GM19035 (cell line): ENCODE results near the gene ZDHHC11.
"Not testable (repeated sequence)": the region's sequence is repeated elsewhere in the genome, so short reads cannot be mapped to it uniquely, and the experiment has no call there.

Experiments used
- ATAC-seq: cut with Tn5 transposase; IDR thresholded peaks from one replicate; pipeline ENCODE4 v1.9.1; 2021; ENCODE audit not compliant: unreplicated experiment

The ZDHHC11 gene

DNA sequence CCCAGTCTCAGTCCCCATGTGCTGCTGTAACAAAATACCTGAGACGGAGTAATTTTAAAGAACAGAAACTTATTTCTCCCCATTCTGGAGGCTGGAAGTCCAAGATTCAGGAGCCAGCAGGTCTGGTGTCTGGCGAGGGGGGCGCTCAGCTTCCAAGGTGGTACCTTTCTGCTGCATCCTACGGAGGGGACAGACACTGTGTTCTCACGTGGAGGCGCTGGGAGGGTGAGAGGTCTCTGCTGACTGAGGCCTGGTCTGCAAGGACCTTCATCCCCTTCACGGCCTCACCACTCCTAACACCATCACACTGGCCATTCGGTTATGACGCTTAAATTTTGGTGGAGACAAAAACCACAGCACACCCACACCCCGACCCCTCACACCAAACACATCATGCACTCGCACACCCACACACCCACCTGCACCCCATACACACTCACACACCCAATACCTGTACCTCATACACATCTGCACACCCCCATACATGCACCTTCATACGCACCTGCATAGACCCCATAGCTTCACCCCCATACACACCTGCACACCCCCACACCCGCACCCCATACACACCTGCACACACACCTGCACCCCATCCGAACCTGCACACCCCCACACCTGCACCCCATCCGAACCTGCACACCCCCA lies 9.8 kb upstream of the ZDHHC11 start:
- ATAC-seq, result no peak

DNA sequence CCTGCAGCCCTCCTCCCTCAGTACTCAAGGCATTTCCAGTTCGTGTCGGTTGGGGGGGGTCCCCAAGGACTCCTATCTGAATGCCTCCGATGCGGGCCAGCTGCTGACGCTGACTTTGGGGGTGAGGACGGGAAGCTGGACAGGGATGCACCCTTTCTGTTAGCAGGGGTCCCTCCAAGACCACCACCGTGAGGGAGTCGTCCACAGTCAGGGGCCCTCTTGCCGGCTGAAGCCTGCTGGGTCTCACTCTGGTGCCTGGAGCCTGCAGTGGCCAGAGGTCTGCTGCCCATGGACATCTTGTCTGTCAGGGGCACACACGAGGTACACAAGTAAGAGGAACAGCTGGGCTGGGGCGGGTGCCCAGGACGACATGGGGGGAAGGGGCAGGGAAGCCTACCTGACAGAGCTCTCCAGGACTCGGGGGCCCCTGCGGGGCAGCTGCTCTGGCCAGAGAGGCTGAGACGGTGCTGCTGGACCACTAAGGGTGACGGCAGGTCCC lies 9.1 kb upstream of the ZDHHC11 start:
- no peak for ATAC-seq

DNA sequence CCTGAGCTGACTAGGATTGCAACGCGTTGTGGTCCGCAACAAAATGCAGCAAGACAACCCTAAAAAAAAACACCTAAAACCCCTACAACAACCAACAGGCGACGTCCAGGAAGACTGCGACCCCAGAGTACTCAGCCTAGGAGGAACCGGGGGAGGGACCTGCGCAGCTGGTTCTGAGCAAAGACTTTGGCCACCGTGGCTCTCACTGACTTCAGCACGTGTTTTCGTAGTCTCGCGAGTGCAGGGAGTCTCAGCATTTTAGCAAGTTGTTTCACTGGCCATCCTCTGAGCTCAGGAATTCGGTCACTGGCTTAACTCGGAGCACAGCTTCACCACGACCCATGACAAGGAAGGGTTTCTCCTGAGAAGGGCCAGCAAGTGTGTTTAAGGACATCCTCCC lies 8.6 kb upstream of the ZDHHC11 start:
- no peak for ATAC-seq

DNA sequence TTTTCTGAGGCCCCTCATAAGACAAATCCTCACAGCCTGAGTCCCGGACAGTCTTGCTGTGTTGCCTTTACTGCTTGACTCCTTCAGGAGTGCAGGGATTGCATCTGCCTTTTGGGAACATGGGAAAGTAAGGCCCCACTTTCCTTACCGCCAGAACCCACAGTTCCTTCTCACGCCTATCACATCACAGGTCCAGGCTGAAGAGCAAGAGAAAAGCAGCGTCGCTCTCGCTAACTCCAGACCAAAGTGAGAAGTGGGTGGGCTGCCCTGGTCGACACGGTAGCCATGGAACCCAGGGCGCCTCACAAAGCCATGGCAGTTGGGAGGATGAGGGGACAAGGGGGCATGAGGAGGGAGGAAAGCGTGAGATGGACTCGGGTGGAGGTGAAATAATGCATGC lies 7.9 kb upstream of the ZDHHC11 start:
- ATAC-seq, result no peak

DNA sequence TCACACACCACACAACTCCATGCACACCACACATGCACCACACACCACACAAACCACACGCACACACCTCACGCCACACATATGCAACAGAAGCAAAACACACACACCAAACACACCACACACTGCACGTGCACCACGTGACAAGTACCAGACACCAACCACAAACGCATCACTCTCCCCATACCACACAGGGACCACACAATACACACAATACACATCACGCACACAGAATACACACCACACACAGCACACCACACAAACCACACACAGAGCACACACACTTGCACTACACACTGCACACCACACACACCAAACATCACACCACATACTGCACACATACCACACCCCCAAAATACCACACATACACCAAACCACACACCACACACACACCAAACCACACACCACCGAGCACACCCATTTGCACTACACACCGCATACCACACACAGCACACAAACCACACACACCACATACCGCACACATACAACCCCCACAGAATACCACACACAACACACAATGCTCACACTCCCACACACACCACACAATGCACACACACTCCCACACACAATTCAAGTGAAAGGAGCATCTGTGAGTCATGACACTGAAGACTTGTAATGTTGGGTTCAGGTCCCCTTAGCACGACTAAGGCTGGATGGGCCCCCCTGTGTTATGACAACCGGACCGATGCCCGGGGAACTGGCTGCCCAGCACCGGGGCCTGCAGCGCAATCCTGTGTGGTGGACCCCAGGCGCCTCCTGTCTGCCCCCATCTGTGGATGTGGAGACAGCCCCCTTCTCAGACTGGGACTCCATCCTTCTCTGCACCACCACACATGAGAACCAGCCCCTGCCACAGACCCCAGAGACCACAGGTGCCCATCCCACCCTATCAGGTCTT lies 6.0 kb upstream of the ZDHHC11 start:
- ATAC-seq, result no peak

DNA sequence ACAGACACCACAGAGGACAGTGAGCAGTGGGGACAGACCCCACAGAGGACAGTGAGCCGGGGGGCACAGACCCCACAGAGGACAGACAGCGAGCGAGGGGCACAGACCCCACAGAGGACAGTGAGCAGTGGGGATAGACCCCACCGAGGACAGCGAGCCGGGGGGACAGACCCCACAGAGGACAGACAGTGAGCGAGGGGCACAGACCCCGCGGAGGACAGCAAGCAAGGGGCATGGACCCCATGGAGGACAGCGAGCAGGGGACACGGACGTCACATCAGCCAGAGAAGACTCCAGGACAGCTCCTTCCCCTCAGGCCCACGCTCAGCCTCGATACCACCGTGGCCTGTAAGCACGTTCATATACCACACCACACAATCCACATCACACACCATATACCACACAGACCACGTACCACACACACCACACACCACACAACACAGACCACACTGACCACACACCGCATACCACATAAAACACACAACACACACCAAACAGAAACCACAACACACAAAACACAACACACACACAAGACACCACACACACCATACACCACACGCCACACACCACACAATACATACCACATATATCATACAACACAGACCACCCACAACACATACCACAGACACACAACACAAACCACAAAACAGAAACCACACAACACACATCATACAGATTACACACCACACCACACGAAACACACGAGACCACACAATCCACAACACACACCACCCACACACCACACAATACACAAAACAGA lies 5.2 kb upstream of the ZDHHC11 start:
- no peak for ATAC-seq

DNA sequence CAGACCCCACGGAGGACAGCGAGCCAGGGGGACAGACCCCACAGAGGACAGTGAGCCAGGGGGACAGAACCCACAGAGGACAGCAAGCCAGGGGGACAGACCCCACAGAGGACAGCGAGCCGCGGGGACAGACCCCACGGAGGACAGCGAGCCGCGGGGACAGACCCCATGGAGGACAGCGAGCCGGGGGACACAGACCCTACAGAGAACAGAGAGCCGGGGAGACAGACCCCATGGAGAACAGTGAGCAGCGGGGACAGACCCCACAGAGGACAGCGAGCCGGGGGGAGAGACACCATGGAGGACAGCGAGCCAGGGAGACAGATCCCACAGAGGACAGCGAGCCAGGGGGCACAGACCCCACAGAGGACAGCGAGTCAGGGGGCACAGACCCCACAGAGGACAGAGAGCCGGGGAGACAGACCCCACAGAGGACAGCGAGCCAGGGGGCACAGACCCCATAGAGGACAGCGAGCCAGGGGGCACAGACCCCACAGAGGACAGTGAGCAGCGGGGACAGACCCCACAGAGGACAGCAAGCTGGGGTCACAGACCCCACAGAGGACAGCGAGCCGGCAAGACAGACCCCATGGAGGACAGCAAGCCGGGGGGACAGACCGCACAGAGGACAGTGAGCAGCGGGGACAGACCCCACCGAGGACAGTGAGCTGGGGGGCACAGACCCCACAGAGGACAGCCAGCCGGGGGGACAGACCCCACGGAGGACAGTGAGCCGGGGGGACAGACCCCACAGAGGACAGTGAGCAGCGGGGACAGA lies 4.4 kb upstream of the ZDHHC11 start:
- no peak for ATAC-seq

DNA sequence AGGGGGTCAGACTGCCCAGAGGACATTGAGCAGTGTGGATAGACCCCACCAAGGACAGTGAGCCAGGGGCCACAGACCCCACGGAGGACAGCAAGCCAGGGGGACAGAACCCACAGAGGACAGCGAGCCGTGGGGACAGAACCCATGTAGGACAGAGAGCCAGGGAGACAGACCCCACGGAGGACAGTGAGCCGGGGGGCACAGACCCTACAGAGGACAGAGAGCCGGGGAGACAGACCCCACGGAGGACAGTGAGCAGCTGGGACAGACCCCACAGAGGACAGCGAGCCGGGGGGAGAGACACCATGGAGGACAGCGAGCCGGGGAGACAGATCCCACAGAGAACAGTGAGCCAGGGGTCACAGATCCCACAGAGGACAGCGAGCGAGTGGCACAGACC lies 3.4 kb upstream of the ZDHHC11 start:
- no peak for ATAC-seq

DNA sequence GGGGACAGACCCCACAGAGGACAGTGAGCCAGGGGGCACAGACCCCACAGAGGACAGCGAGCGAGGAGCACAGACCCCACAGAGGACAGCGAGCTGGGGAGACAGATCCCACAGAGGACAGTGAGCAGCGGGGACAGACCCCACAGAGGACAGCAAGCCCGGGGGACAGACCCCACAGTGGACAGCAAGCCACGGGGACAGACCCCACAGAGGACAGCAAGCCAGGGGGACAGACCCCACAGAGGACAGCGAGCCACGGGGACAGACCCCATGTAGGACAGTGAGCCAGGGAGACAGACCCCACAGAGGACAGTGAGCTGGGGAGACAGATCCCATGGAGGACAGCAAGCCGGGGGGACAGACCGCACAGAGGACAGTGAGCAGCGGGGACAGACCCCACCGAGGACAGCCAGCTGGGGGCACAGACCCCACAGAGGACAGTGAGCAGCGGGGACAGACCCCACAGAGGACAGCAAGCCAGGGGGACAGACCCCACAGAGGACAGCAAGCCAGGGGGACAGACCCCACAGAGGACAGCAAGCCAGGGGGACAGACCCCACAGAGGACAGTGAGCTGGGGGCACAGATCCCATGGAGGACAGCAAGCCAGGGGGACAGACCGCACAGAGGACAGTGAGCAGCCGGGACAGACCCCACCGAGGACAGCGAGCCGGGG lies 2.8 kb upstream of the ZDHHC11 start:
- ATAC-seq, result not testable (repeated sequence)

DNA sequence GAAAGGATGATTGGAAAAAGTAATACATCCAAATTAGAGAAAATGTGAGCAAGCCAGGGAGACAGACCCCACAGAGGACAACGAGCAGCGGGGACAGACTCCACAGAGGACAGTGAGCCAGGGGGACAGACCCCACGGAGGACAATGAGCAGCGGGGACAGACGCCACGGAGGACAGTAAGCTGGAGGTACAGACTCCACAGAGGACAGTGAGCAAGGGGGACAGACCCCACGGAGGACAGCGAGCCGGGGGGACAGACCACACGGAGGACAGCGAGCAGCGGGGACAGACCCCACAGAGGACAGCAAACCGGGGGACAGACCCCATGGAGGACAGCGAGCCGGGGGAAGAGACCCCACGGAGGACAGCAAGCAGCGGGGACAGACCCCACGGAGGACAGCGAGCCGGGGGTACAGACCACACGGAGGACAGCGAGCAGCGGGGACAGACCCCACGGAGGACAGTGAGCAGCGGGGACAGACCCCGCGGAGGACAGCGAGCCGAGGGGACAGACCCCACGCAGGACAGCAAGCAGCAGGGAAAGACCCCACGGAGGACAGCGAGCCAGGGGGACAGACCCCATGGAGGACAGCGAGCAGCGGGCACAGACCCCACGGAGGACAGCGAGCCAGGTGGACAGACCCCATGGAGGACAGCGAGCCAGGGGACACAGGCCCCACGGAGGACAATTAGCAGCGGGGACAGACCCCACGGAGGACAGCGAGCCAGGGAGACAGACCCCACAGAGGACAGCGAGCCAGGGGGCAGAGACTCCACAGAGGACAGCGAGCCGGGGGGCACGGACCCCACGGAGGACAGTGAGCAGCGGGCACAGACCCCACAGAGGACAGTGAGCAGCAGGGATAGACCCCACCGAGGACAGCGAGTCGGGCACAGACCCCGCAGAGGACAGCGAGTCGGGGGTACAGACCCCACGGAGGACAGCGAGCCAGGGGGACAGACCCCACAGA lies 1.9 kb upstream of the ZDHHC11 start:
- no peak for ATAC-seq

DNA sequence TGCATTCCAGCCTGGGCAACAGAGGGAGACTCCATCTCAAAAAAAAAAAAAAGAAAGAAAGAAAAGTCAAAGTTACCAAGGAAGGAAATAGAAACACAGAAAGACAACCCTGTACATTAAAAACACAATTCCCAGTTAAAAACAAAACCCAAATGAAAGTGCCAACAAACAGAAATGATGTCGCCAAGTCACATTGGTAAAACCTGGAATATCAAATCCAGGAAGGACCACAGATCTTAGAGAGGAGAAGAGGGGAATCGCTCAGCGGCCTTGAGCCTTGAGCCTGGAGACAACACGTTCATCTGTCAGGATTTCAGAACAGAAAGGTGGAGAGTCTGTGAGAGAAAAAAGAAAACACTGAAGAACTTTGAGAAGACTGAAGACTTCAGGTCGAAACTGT lies 1.2 kb upstream of the ZDHHC11 start:
- no peak for ATAC-seq

DNA sequence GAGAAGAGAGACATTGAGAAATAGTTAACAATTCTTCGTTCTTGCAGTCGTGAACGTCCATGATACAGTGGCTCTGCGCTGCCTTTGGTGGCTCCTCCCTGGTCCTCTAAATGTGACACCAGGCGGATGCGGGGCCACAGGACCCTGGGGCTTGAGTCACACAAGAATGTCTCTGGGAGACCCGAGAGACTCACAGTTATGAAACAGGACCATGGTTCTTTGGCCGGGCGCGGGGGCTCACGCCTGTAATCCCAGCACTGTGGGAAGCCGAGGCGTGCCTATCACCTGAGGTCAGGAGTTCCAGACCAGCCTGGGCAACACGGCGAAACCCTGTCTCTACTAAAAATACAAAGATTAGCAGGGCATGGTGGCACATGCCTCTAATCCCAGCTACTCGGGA lies 767 bp upstream of the ZDHHC11 start:
- no peak for ATAC-seq

DNA sequence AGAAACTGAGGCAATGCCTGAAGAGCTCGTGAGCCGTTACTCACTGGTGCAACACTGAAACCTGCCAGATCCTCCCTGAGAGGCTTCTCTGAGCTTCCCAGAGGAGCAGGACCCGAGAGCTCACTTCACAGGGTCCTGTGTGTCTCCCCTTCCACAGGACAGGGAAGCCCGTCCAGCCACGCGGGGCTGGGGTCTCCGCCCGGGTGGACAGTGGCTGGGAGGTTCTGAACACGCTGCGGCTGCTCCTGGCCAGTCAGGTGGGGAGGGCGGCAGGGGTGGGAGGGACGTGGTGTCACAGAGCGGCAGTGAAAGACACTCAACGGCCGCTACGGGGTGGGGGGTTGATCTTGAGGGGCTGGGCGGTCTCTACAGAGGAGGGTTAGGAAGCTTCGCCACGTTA lies 290 bp upstream of the ZDHHC11 start:
- no peak for ATAC-seq

DNA sequence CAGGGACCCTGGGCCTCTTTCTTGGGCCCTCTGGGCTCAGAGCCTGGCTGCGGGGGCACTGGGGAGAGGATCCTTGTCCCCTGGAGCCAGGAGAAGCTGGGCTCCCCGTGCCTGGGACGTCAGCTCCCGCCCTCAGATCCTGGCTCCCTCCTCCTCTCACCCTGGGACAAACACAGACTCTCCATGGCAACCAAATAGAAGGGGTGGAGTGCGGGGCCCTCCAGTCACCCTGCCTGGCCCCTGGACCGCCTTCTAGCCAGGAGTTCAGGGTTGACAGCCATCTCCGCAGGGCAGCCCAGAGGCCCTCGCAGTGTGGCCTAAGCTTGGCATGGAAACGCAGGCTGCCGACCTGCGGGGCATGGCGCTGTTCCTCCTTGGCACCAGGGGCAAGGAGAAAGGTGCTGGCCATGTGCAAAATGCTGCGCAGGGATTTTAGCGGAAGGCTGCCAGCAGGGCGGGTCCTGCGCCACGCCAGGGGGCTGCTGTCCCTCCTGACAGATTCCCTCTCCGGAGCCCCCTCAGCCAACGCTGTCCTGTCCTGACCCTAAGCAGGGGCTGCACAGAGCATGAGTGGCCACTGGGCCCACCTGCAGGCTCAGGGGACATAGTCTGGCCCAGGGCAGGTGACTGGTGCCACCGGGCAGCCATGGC lies 1.0 kb downstream of the ZDHHC11 start:
- ATAC-seq, result no peak

DNA sequence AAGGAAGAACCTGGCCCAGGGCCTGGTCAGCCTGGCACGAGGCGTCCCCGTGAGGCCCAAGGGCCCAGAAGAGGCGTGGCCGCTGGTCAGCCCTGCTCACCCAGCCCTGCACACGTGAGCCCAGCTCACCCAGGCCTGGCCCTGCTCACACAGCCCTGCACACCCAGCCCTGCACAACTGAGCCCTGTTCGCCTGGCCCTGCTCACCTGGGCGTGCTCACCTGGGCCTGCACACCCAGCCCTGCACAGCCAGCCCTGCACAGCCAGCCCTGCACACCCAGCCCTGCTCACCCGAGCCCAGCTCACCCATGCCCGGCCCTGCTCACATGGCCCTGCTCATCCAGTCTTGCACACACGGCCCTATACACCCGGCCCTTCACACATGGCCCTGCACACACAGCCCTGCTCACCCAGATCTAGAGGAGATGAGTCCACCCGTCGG lies 2.1 kb downstream of the ZDHHC11 start:
- ATAC-seq, result no peak

DNA sequence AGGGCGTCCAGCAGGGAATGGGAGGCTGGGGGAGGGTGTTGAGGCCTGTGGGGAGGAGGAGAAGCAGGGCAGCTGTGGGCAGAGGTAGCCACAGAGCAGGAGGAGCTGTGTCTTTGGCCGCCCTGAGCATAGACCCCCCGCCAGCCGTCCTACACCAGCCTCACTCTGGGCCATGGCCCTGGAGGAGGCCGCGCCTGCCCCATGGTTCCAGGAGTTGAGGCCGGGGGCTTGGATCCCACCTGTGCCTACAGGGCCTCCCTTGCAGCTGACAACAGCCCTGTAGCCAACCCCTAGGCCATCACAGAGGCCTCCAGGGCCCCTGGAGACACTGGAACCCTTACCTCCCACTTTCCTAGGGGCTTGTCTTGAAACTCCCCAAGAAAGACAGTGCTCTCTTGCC lies 3.0 kb downstream of the ZDHHC11 start:
- ATAC-seq, result not testable (repeated sequence)

DNA sequence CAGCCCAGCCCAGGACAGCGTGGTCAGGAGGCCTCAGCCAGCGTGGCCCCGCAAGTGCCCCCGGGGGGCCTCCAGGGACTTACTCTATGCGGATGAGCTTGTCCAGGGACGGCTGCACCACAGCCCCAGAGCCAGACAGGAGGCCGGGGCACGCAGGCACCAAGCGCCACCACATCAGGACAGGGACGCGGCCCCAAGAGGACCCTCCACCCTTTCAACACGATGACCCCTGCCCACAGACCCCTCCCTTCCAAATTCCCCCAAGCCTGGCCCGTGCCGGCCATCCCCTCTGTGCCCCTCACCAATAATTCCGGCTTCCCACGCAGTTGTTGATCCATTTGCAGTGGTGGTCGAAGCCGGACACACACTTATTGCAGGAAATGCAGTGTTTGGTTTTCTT lies 3.6 kb downstream of the ZDHHC11 start:
- not testable (repeated sequence) for ATAC-seq

DNA sequence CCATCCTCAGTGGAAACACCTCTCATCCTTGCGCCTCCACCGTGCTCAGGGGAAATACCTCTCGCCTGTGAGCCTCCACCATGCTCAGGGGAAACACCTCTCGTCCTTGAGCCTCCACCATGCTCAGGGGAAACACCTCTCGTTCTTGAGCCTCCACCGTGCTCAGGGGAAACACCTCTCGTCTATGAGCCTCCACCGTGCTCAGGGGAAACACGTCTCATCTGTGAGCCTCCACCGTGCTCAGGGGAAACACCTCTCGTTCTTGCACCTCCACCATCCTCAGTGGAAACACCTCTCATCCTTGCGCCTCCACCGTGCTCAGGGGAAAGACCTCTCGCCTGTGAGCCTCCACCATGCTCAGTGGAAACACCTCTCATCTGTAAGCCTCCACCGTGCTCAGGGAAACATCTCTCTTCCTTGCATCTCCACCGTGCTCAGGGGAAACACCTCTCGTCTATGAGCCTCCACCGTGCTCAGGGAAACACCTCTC lies 4.1 kb downstream of the ZDHHC11 start:
- not testable (repeated sequence) for ATAC-seq
